Stimulated activated CD8-positive, alpha-beta memory T cell treated with anti-CD3 and anti-CD28 coated beads, Interleukin-2, amount 100 ng/mL, for 1 hour (primary cell): Measurements from ENCODE around the gene GDPD5.

ENCODE experiments used
- DNase-seq, 2 donors: peaks; one replicate each; pipeline ENCODE4 v3.0.0-alpha.2; 2020; ENCODE audit warnings: low read depth in 2 of 2

The GDPD5 gene

GRCh38 chr11:75558939-75559843, 33.5 kb upstream of the GDPD5 start:
- no peak for DNase-seq

- no peak for DNase-seq
Observed at GRCh38 chr11:75557666-75558494, 32.1 kb upstream of the GDPD5 start.

GRCh38 chr11:75556275-75556674, 30.5 kb upstream of the GDPD5 start:
- no peak for DNase-seq

- no peak for DNase-seq
Observed at GRCh38 chr11:75555079-75555811, 29.5 kb upstream of the GDPD5 start.

GRCh38 chr11:75554258-75555022, 28.7 kb upstream of the GDPD5 start:
- no peak for DNase-seq

GRCh38 chr11:75553889-75554257, 28.1 kb upstream of the GDPD5 start:
- no peak for DNase-seq

GRCh38 chr11:75553182-75553581, 27.4 kb upstream of the GDPD5 start:
- no peak for DNase-seq

- no peak for DNase-seq
Observed at GRCh38 chr11:75549370-75549958, 23.7 kb upstream of the GDPD5 start.

- no peak for DNase-seq
Observed at GRCh38 chr11:75548595-75549272, 23.0 kb upstream of the GDPD5 start.

GRCh38 chr11:75547617-75548058, 21.9 kb upstream of the GDPD5 start:
- DNase-seq: no peak

- no peak for DNase-seq
Observed at GRCh38 chr11:75547177-75547576, 21.4 kb upstream of the GDPD5 start.

GRCh38 chr11:75543806-75544205, 18.1 kb upstream of the GDPD5 start:
- no peak for DNase-seq

GRCh38 chr11:75542088-75542438, 16.3 kb upstream of the GDPD5 start:
- no peak for DNase-seq

GRCh38 chr11:75541193-75542087, 15.7 kb upstream of the GDPD5 start:
- DNase-seq: no peak

GRCh38 chr11:75539459-75540334, 14.0 kb upstream of the GDPD5 start:
- DNase-seq: no peak

GRCh38 chr11:75538150-75538942, 12.6 kb upstream of the GDPD5 start:
- DNase-seq: no peak

GRCh38 chr11:75537740-75538139, 12.0 kb upstream of the GDPD5 start:
- DNase-seq: no peak
